HL-60 (cell line): ENCODE data around the gene HLA-DPA1.

Experiments used
- CTCF ChIP-seq: IDR thresholded peaks from one replicate; pipeline ENCODE4 v1.5.1; 2011; ENCODE audit warnings: low read length, control low read depth, inconsistent platforms; ENCODE audit not compliant: insufficient read depth
- GABPA ChIP-seq: IDR thresholded peaks from 2 replicates; pipeline ENCODE4 v1.6.1; 2012; ENCODE audit warnings: low read depth
- POLR2AphosphoS5 ChIP-seq: IDR thresholded peaks from 2 replicates; pipeline ENCODE4 v1.6.1; 2012; ENCODE audit warnings: low read depth
- REST ChIP-seq: IDR thresholded peaks from 2 replicates; pipeline ENCODE4 v1.6.1; 2012; ENCODE audit warnings: low read depth; ENCODE audit not compliant: insufficient replicate concordance
- SPI1 ChIP-seq: IDR thresholded peaks from 2 replicates; pipeline ENCODE4 v1.6.1; 2012; ENCODE audit warnings: low read depth, mild to moderate bottlenecking, borderline replicate concordance

- TF ChIP-seq CTCF (no peak), SPI1 (no peak), GABPA (no peak), POLR2AphosphoS5 (no peak), REST (no peak)
Measured at GRCh38 chr6:33085627-33086026, 12.2 kb upstream of the HLA-DPA1 start.
